PC-3 (cell line): Measurements from ENCODE around the gene BHLHE40.

Source experiments
- CTCF ChIP-seq: fragments of 300-600 bp; sonication (generic); conservative IDR thresholded peaks from 2 replicates; pipeline ENCODE4 v1.5.1; 2017; ENCODE audit warnings: antibody characterized with exemption, low read depth, mild to moderate bottlenecking, low read length
- EZH2 ChIP-seq: fragments of 300-600 bp; sonication (generic); IDR thresholded peaks from one replicate; pipeline ENCODE4 v1.6.1; 2017; ENCODE audit warnings: antibody characterized with exemption, mild to moderate bottlenecking, low read length; ENCODE audit not compliant: unreplicated experiment
- EZH2phosphoT487 ChIP-seq: fragments of 300-600 bp; sonication (generic); IDR thresholded peaks from 2 replicates; pipeline ENCODE4 v1.6.1; 2018; ENCODE audit warnings: mild to moderate bottlenecking, antibody characterized with exemption, low read length, borderline replicate concordance

- TF ChIP-seq EZH2, result no peak
- TF ChIP-seq CTCF, result no peak
- no peak for TF ChIP-seq EZH2phosphoT487
Observed at GRCh38 chr3:4997946-4998345, 18.7 kb downstream of the BHLHE40 start.
